GM12891 (cell line): ENCODE results near the gene SMPD3.

Source experiments
- DNase-seq: peaks from one replicate; pipeline ENCODE4 v3.0.0; 2011; ENCODE audit warnings: low spot score; ENCODE audit not compliant: insufficient read length
- FAIRE-seq: peaks from 2 replicates; lab custom pipeline; 2011; peaks lifted over from hg19 to GRCh38; lab: Jason Lieb, UNC
- PAX5 ChIP-seq: IDR thresholded peaks from 2 replicates; pipeline ENCODE4 v1.6.1; 2011; ENCODE audit warnings: low read length, moderate library complexity, mild to moderate bottlenecking; ENCODE audit not compliant: insufficient read depth, severe bottlenecking
- POLR2A ChIP-seq: IDR thresholded peaks from 2 replicates; pipeline ENCODE4 v1.6.1; 2011; ENCODE audit warnings: low read depth, low read length, control low read depth
- POLR2AphosphoS5 ChIP-seq: IDR thresholded peaks from 2 replicates; pipeline ENCODE4 v1.6.1; 2011; ENCODE audit warnings: low read depth, low read length, control low read depth
- POU2F2 ChIP-seq: IDR thresholded peaks from 2 replicates; pipeline ENCODE4 v1.6.1; 2011; ENCODE audit warnings: low read depth, mild to moderate bottlenecking, control low read depth, low read length, moderate library complexity
- SPI1 ChIP-seq: IDR thresholded peaks from 2 replicates; pipeline ENCODE4 v1.6.1; 2011; ENCODE audit warnings: low read depth, low read length, control low read depth
- TAF1 ChIP-seq: IDR thresholded peaks from 2 replicates; pipeline ENCODE4 v1.6.1; 2011; ENCODE audit warnings: low read depth, low read length, control low read depth

SMPD3 gene

DNA sequence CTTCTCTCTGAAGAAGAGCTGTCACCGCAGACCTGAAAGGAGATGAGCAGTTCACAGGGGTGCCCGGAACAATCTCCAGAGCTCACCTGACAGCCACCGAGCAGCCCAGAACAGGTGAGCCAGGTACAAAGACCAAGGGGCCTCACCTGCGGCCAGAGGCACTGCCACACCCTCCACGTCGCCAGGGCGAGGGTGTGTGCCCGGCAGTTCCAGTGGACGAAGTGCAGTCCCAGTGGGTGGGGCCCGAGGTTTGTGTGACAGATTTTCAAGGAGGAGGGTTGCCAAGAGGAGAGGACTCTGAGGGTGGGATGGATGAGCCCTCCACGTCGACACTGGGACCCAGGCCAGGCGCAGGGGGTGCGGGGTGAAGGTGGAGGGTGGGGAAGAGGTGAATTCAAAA, 61.7 kb downstream of the SMPD3 start:
- TF ChIP-seq POU2F2 (no peak), POLR2A (no peak), TAF1 (no peak), POLR2AphosphoS5 (no peak), PAX5 (no peak), SPI1 (no peak)
- DNase-seq = no peak
- no peak for FAIRE-seq

DNA sequence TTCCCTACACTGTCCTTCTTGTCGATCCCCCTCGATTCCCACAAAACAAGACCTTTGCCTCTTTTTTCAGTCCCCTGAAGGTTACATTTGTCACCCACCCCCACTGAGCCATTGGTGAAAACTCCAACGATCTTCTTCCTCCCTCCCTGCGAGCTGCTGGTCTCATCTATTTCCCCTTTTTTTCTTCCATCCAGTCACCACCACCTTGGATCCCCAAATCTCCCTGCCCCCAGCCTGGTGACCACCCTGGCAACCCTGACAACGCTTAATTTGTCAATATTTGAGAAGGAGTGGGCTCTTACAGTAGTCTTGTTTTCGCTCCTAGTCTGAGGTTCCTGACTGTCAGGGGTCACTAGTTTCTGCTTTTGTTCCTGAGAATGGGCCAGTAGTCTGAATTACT, 62.9 kb downstream of the SMPD3 start:
- no peak for TF ChIP-seq POU2F2
- no peak for TF ChIP-seq TAF1
- TF ChIP-seq SPI1 = no peak
- no peak for TF ChIP-seq POLR2AphosphoS5
- no peak for TF ChIP-seq POLR2A
- TF ChIP-seq PAX5 = no peak
- no peak for FAIRE-seq

DNA sequence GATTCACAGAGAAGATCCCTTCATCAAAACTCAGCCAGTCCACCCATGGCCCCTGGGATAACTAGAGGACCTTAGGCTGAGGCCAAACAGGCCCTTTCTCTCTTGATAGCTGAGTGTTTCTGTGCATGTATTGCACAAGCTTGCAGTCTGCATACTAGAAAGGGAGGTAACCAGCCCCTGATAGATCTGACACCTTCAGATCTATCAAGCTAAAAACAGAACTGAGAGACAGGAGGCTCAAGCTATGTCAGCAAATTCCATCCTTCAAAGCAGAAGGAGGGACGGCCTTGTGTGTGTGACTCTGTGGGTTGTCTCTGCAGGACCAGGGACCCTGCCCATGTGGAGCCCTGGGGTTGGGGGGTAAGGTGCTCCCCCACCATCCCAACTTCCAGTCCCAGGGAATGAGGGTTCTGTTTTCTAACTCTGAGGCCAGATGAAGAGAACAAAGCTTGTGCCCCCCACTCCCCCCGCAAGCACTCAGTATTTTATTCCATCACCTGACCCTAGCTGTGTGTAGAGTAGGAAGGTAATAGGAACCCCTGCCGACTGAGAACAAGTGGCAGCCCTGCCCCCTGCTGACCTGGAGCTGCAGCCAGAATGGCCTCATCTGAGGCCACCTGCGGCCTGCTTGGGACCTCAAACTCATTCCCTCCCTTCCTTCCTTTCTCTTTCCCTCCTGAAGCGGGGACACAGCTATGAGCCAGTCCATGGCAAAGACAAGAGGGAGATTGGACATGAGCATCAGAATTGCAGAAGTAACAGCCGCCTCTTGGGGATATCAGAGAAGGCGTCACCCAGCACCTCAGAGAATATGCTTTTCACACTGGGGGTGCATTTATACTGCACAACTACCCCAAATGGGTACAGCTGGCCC, 63.8 kb downstream of the SMPD3 start:
- TF ChIP-seq SPI1 (peak; percentile 74), PAX5 (no peak)
- FAIRE-seq (peak; percentile 89), DNase-seq (no peak)

More for the DNA sequence above, 62.9 kb downstream of the SMPD3 start:
- no peak for DNase-seq

DNA sequence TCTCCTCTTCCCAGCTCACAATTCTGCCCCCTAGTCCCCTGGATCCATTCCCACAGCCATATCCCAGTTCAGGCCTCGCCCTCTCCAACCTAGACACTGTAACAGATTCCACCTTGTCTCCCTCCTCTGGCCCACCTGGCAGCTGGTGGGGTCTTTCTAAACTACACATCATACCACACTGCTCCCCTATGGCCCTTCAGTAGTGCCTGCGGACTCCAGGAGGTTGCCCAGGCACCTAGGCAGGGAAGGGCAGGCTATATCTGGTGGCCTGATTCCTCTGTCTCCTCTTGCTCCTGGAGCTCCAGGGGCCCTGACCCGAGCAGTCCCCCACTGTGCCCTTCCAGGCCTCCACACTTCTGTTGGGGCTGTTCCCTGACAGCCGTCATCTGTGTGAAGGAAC, 64.5 kb downstream of the SMPD3 start:
- DNase-seq (no peak), FAIRE-seq (no peak)
- TF ChIP-seq TAF1 = no peak
- TF ChIP-seq POLR2A = no peak
- no peak for TF ChIP-seq POLR2AphosphoS5
- no peak for TF ChIP-seq SPI1
- TF ChIP-seq POU2F2 = no peak
- TF ChIP-seq PAX5 = no peak

DNA sequence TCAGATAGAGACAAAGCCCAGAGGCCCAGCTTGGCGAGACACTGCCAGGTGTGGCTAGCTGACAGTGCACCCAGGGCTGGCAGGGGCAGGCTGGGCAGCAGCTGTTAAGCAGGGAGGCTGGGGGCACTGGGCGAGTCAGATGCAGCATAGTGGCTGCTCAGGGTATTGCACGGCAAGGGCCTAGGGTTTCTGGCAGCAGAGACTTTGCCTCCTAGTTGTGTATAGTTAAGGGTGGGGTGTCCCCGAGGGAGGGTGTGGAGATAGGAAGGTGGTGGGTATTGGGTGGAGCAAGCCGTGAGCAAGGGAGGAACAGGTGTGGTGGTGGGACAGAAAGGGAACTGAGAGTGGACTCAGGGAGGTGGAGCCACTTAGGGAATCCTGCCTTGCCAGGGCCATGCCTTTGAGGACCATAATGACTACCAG, 66.0 kb downstream of the SMPD3 start:
- TF ChIP-seq PAX5 (no peak), TAF1 (no peak), POU2F2 (no peak), SPI1 (peak; percentile 79), POLR2A (no peak), POLR2AphosphoS5 (no peak)
- peak; percentile 92 for FAIRE-seq

DNA sequence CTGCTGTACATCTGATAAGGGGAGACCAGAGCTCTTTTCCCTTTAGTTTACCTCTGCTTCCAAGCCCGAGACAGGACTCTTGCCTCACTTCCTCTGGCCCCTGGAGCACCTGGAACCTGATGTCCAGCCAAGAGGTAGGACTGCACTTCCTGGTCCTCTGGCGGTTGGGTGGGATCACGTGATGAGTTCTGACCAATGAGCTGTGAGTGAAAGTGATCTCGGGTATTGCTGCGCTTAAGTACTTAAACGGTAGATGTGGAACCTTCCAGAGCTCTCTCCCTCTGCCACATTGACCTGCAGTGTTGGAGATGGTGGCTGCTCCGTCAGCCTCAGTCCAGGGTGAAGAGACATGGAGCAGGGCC, 67.0 kb downstream of the SMPD3 start:
- DNase-seq (no peak), FAIRE-seq (peak; percentile 5)
- TF ChIP-seq POLR2AphosphoS5 (no peak), PAX5 (no peak), POU2F2 (no peak), POLR2A (no peak), TAF1 (no peak), SPI1 (no peak)

More for the DNA sequence above, 66.0 kb downstream of the SMPD3 start:
- DNase-seq = peak; percentile 65

DNA sequence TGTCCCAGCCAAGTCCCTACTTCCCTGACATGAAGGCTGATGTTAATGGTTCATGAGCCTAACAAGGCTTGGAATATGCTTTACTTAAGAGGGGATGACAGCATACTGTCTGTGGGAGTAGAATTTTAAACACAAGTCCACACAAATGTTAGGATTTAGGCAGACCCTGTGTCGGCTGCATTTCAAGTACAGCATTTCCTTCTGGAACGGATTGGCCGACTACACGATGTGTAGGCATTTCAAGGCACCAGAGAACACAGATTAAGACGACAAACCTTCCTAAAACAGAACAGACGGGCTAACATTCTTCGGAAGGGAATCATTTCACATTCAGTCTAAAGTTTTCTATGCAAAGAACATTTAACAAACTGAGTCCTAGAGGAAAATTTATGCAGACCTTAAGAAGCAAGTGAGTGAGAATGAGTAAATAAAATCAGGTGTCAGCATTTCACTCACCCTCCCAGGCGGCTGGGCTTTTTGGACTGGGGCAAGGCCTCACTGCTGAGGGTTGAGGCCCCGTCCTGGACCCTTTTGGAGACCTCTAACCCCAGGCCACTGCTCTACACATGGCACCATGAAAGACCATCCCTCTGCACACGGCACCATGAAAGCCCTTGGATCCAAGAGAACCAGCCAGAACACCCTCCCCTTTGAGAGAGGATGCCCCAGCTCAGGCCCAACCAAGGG, 67.5 kb downstream of the SMPD3 start:
- TF ChIP-seq POLR2AphosphoS5 (no peak), SPI1 (no peak), PAX5 (no peak), TAF1 (no peak), POLR2A (no peak), POU2F2 (no peak)
- FAIRE-seq (no peak), DNase-seq (no peak)

DNA sequence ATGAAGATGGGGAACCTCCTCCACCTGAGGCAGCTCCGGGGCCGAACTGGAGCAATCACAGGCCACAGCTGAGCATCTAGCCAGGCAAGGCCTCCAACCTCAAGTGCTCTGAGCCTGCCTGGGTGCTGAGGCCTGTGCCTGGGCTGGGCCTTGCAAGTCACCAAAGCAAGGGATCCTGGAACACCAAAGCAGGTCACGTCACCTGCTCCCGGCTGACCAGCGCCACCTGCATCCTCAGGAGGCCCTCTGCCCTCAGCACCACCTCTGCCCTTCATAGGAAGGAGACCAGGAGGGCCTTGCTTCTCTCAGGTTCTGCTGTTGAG, 68.0 kb downstream of the SMPD3 start:
- DNase-seq (no peak), FAIRE-seq (no peak)
- no peak for TF ChIP-seq SPI1
- no peak for TF ChIP-seq POU2F2

DNA sequence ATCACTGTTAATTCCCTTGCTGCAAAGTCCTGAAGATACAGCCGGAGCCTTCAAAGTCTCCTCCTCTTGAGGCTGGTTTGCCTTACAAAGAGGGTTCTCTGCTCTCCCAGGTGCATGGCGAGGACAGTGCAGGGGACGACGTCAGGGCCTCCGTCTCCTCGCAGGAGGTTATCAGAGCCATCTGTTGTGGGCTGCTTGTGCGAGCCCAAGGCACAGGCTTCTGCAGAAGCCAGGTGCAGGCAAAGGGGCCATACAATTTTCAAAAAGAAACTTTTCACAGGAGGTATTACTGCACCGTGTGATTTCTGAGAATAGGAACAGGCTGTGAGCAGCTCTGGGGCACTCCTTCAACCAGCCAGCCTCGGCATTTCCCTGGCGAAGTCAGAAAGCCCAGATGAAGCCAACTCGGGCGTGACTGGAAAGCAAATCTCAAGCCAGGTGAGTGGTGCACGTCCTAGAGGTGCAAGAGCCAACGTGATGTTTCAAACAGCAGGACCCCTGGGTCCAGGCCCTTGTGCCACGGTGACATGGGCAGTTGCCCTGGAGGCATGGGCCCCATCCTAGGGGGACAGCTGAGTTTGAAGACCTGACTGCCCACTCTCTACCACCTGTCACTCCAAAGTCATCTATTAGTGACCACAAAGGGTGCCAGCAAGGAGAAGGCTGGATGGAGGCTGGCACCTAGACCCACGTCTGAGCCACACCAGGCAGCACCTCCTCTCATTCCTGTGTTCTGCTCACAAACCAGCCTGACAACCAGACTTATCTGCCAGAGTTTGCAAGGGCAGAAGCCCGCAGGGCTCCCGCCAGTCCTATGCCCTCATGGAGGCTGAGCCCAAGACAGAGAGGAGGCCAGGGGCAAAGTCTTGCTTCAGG, 68.6 kb downstream of the SMPD3 start:
- DNase-seq = no peak
- FAIRE-seq = peak; percentile 48
- TF ChIP-seq POLR2AphosphoS5 = no peak
- TF ChIP-seq POU2F2 = no peak
- TF ChIP-seq SPI1 = no peak
- no peak for TF ChIP-seq PAX5
